SU-DHL-6 (cell line): Measurements from ENCODE around the gene CCR8.

Source experiments
- H2AFZ ChIP-seq: fragments of 200-600 bp; sonication (generic); 2 replicates; pipeline ENCODE4 v1.6.1; 2014; ENCODE audit warnings: low read depth, mild to moderate bottlenecking, moderate library complexity, mixed read lengths, antibody characterized with exemption, low read length; ENCODE audit not compliant: severe bottlenecking
- H3F3A ChIP-seq: fragments of 200-600 bp; shearing (Covaris generic); 2 replicates; pipeline ENCODE4 v1.6.0; 2016; ENCODE audit warnings: antibody characterized with exemption, mild to moderate bottlenecking; ENCODE audit not compliant: insufficient read depth
- H3K27ac ChIP-seq: fragments of 200-600 bp; sonication (generic); 2 replicates; pipeline ENCODE4 v1.5.1; 2016; ENCODE audit warnings: low read depth, mild to moderate bottlenecking, low read length, moderate library complexity, mixed read lengths
- H3K27me3 ChIP-seq: fragments of 200-600 bp; sonication (generic), shearing (Covaris generic); 2 replicates; pipeline ENCODE4 v1.6.0; 2014; ENCODE audit warnings: mild to moderate bottlenecking, low read length
- H3K36me3 ChIP-seq: fragments of 200-600 bp; sonication (generic); 2 replicates; pipeline ENCODE4 v1.6.1; 2014; ENCODE audit warnings: mild to moderate bottlenecking, low read length, mixed read lengths
- H3K4me2 ChIP-seq: fragments of 300-600, 200-600 bp; shearing (Covaris generic), sonication (generic); 2 replicates; pipeline ENCODE4 v1.6.0; 2014; ENCODE audit warnings: low read length, low read depth, mild to moderate bottlenecking; ENCODE audit not compliant: poor library complexity, severe bottlenecking
- H3K4me3 ChIP-seq: fragments of 200-600 bp; sonication (generic); 2 replicates; pipeline ENCODE4 v1.5.1; 2014; ENCODE audit warnings: antibody characterized with exemption, low read length, mild to moderate bottlenecking, mixed read lengths; ENCODE audit not compliant: insufficient read depth, poor library complexity, severe bottlenecking
- H3K79me2 ChIP-seq: fragments of 200-600 bp; sonication (generic); 2 replicates; pipeline ENCODE4 v1.6.1; 2014; ENCODE audit warnings: mild to moderate bottlenecking, low read length, moderate library complexity; ENCODE audit not compliant: insufficient read depth
- H3K9ac ChIP-seq: fragments of 200-600 bp; sonication (generic); 2 replicates; pipeline ENCODE4 v1.7.0; 2014; ENCODE audit warnings: mild to moderate bottlenecking, low read length
- H3K9me2 ChIP-seq: fragments of 200-600 bp; sonication (generic); replicated peaks from 2 replicates; pipeline ENCODE4 v1.6.1; 2014; ENCODE audit warnings: low read length; ENCODE audit not compliant: insufficient read depth
- H3K9me3 ChIP-seq: fragments of 200-600 bp; sonication (generic); 2 replicates; pipeline ENCODE4 v1.6.1; 2014; ENCODE audit warnings: low read length, mixed read lengths; ENCODE audit not compliant: insufficient read depth
- H4K20me1 ChIP-seq: fragments of 200-600 bp; sonication (generic); 2 replicates; pipeline ENCODE4 v1.6.1; 2014; ENCODE audit warnings: low read depth, mild to moderate bottlenecking, antibody characterized with exemption, low read length, moderate library complexity, mixed read lengths
- EZH2phosphoT487 ChIP-seq: fragments of 200-600 bp; sonication (generic), shearing (Covaris generic); conservative IDR thresholded peaks from 2 replicates; pipeline ENCODE4 v1.6.1; 2018; ENCODE audit warnings: mild to moderate bottlenecking, antibody characterized with exemption, low read length, moderate library complexity, mixed read lengths
- TF ChIP-seq, protein P1 (sequence below): fragments of 200-600 bp; sonication (generic); IDR thresholded peaks from one replicate; pipeline ENCODE4 v1.5.1; 2017; ENCODE audit warnings: antibody characterized with exemption, mild to moderate bottlenecking, low read length, moderate library complexity; ENCODE audit not compliant: insufficient read depth, poor library complexity, severe bottlenecking

The CCR8 gene

DNA sequence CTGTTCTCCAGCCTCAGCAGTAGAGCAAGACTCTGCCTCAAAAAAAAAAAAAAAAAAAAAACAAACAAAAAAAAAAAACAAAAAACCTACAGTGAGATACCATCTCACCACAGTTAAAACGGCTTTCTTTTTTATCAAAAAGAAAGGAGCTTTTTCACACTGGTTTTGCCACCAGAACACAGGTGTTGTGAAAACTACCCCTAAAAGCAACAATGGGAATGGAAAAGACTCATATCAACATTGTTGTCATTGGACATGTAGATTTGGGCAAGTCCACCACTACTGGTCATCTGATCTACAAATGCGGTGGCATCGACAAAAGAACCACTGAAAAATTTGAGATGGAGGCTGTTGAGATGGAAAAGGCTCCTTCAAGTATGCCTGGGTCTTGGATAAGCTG lies 28.8 kb downstream of the CCR8 start:
- Histone ChIP-seq H3K27ac (no peak overlapping the region), H2AFZ (no peak overlapping the region), H3K9me2 (no peaks in the 10 kb centered on the region), H3K9me3 (no peaks in the 10 kb centered on the region), H3K4me3 (no peak overlapping the region), H3K9ac (no peak overlapping the region), H3K36me3 (no peaks in the 10 kb centered on the region), H3F3A (no peaks in the 10 kb centered on the region), H4K20me1 (no peaks in the 10 kb centered on the region), H3K79me2 (no peaks in the 10 kb centered on the region), H3K4me2 (no peak overlapping the region), H3K27me3 (no peaks in the 10 kb centered on the region)
- no peak for TF ChIP-seq EZH2phosphoT487
- TF ChIP-seq, protein P1, sequence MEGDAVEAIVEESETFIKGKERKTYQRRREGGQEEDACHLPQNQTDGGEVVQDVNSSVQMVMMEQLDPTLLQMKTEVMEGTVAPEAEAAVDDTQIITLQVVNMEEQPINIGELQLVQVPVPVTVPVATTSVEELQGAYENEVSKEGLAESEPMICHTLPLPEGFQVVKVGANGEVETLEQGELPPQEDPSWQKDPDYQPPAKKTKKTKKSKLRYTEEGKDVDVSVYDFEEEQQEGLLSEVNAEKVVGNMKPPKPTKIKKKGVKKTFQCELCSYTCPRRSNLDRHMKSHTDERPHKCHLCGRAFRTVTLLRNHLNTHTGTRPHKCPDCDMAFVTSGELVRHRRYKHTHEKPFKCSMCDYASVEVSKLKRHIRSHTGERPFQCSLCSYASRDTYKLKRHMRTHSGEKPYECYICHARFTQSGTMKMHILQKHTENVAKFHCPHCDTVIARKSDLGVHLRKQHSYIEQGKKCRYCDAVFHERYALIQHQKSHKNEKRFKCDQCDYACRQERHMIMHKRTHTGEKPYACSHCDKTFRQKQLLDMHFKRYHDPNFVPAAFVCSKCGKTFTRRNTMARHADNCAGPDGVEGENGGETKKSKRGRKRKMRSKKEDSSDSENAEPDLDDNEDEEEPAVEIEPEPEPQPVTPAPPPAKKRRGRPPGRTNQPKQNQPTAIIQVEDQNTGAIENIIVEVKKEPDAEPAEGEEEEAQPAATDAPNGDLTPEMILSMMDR: no peak

DNA sequence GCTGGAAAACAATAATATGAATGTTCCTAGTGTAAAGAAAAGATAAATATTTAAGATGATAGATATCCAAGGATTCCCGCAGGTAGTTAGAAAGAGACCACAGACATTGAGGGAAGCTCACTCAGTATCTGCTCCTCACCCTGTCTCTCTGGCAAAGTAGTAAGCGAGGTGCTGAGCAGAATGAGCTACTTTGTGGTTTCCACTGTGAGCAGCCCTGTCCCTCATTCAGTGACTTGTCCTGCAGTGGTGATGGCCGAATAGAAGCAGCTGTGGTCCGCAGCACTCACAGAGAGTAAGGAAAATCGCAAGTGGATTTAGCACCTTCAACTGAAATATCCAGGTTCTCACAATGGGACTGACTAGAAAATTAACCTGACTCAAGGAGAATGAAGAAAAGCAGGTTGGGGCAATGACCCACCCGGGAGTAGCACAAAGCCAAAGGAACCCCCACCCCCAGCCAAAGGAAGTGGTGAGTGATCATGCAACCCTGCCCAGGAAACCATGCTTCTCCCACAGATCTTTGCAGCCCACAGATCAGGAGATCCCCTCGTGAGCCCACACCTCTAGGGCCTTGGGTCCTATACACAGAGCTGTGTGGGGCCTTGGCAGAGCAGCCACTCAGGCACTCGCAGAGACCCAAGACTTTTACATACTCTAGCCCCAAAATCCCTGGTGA lies 31.9 kb downstream of the CCR8 start:
- Histone ChIP-seq H3K4me2 (no peak overlapping the region), H3K27me3 (no peaks in the 10 kb centered on the region), H3K36me3 (no peaks in the 10 kb centered on the region), H4K20me1 (no peaks in the 10 kb centered on the region), H3K27ac (no peak overlapping the region), H2AFZ (no peak overlapping the region), H3K4me3 (no peak overlapping the region), H3K79me2 (no peaks in the 10 kb centered on the region), H3F3A (no peaks in the 10 kb centered on the region), H3K9me2 (no peaks in the 10 kb centered on the region), H3K9me3 (no peaks in the 10 kb centered on the region), H3K9ac (no peak overlapping the region)
- TF ChIP-seq, protein P1: no peak
- TF ChIP-seq EZH2phosphoT487: no peak

DNA sequence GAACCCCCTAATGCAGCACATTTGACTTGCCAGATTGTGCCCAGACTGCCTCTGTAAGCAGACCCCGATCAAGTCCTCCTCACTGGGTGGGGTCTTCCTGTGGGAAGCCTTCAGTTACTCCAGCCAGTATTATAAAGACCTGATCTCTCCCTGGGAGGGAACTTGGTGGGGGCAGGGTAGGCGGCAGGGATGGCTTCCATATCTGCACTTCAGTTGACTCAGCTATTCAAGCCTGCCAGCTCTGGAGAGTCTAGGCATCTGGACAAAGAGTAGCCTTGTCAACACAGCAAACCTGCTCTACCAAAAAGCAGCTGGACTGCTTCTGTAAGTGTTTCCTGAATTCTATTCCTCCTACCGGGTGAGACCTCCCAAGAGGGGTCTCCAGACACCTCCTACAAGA lies 32.7 kb downstream of the CCR8 start:
- no peak overlapping the region for H3K4me2 ChIP-seq
- H3K9me3 ChIP-seq: no peaks in the 10 kb centered on the region
- TF ChIP-seq, protein P1: no peak
- no peak for TF ChIP-seq EZH2phosphoT487
- no peaks in the 10 kb centered on the region for H3K27me3 ChIP-seq
- H3F3A ChIP-seq: no peaks in the 10 kb centered on the region
- no peak overlapping the region for H3K27ac ChIP-seq
- no peak overlapping the region for H2AFZ ChIP-seq
- no peaks in the 10 kb centered on the region for H3K36me3 ChIP-seq
- H3K9me2 ChIP-seq: no peaks in the 10 kb centered on the region
- no peaks in the 10 kb centered on the region for H3K79me2 ChIP-seq
- H3K9ac ChIP-seq: no peak overlapping the region
- H4K20me1 ChIP-seq: no peaks in the 10 kb centered on the region
- H3K4me3 ChIP-seq: no peak overlapping the region
